ENCODE data around the gene CLEC20A.

- TF ChIP-seq ZNF341 (tag by site-specific recombination; IDR thresholded peaks at IDR 0.05; ENCODE audit: low read depth) (no peak), PATZ1 (tag by site-specific recombination; IDR thresholded peaks at IDR 0.05) (no peak), CTCF (tag by site-specific recombination; IDR thresholded peaks at IDR 0.05) (no peak), MEIS1 (CRISPR knock-in tag; IDR thresholded peaks at IDR 0.05; ENCODE audit: borderline replicate concordance) (no peak)
Observed at GRCh38 chr1:178506177-178506576, 9.4 kb upstream of the CLEC20A start.
